SK-N-SH (cell line): Measurements from ENCODE around the gene THEMIS. TPM values are rescaled to one million over a fixed set of nuclear protein-coding genes. Genes with fewer than 3 reads are reported as not detected.

Experiments
- CTCF ChIA-PET: fragments of 300-600, 350-600 bp; formaldehyde crosslinking; extraction: SDS; loops from one replicate; lab custom pipeline; 2021; lab: Yijun Ruan, JAX
- POLR2A ChIA-PET: fragments of 350-600 bp; sonication (Branson Sonifier 250); formaldehyde crosslinking; extraction: SDS; loops from one replicate; lab custom pipeline; 2020; ENCODE audit warnings: antibody characterized with exemption, inconsistent platforms; lab: Yijun Ruan, JAX
- DNase-seq: peaks from one replicate; pipeline ENCODE4 v3.0.0; 2012
- H2AFZ ChIP-seq: fragments of 200-600 bp; sonication (generic); 2 replicates; pipeline ENCODE4 v1.8.1; 2016; ENCODE audit warnings: antibody characterized with exemption, mild to moderate bottlenecking, low read depth
- H3F3A ChIP-seq: fragments of 200-600 bp; sonication (generic); replicated peaks from 2 replicates; pipeline ENCODE3; 2016; ENCODE audit warnings: antibody characterized with exemption, mild to moderate bottlenecking; ENCODE audit not compliant: insufficient read depth
- H3K27ac ChIP-seq, 2 experiments: fragments of 200-500 bp in 1 of 2; fragments of 200-600 bp in 1 of 2; sonication (Bioruptor generic) in 1 of 2; sonication (generic), shearing (Covaris generic) in 1 of 2; 2 replicates each; pipeline versions ENCODE4 v1.5.1 to v1.6.1; 2014 to 2016; ENCODE audit warnings: low read depth in 2 of 2, inconsistent platforms in 1 of 2, low read length in 1 of 2, mild to moderate bottlenecking in 1 of 2, mixed read lengths in 1 of 2
- H3K27me3 ChIP-seq: fragments of 200-600 bp; sonication (generic), shearing (Covaris generic); 2 replicates; pipeline ENCODE4 v1.6.1; 2016; ENCODE audit warnings: mixed run types; ENCODE audit not compliant: insufficient read depth
- H3K36me3 ChIP-seq, 2 experiments: fragments of 200-500 bp in 1 of 2; fragments of 200-600 bp in 1 of 2; sonication (Bioruptor generic) in 1 of 2; sonication (generic) in 1 of 2; replicated peaks in 1 of 2; 2 replicates each; pipeline versions ENCODE3 to v1.5.1; 2014 to 2016; ENCODE audit warnings: low read length in 1 of 2, mild to moderate bottlenecking in 1 of 2; ENCODE audit not compliant: insufficient read depth in 2 of 2, control insufficient read depth in 1 of 2
- H3K4me1 ChIP-seq, 2 experiments: fragments of 200-500 bp in 1 of 2; fragments of 200-600 bp in 1 of 2; sonication (Bioruptor generic) in 1 of 2; sonication (generic), shearing (Covaris generic) in 1 of 2; 2 replicates each; pipeline versions ENCODE4 v1.5.1 to v1.6.1; 2014 to 2016; ENCODE audit warnings: low read depth in 1 of 2, low read length in 1 of 2, mixed run types in 1 of 2; ENCODE audit not compliant: insufficient read depth in 2 of 2, control insufficient read depth in 1 of 2
- H3K4me2 ChIP-seq: fragments of 200-600 bp; sonication (generic), shearing (Covaris generic); 2 replicates; pipeline ENCODE4 v1.6.1; 2017; ENCODE audit warnings: mixed run types
- H3K4me3 ChIP-seq, 2 experiments: fragments of 200-500 bp in 1 of 2; fragments of 200-600 bp in 1 of 2; sonication (Bioruptor generic) in 1 of 2; sonication (generic), shearing (Covaris generic) in 1 of 2; 2 replicates each; pipeline versions ENCODE4 v1.5.1 to v1.8.1; 2014 to 2016; ENCODE audit warnings: low read depth in 2 of 2, inconsistent platforms in 1 of 2, low read length in 1 of 2, mild to moderate bottlenecking in 1 of 2, mixed read lengths in 1 of 2, moderate library complexity in 1 of 2
- H3K79me2 ChIP-seq: fragments of 200-600 bp; sonication (generic); 2 replicates; pipeline ENCODE4 v1.8.1; 2017; ENCODE audit warnings: mild to moderate bottlenecking; ENCODE audit not compliant: insufficient read depth
- H3K9ac ChIP-seq: fragments of 200-600 bp; sonication (generic); 2 replicates; pipeline ENCODE4 v1.6.1; 2017; ENCODE audit warnings: mixed run types
- H3K9me2 ChIP-seq: fragments of 200-600 bp; sonication (generic); 2 replicates; pipeline ENCODE4 v1.6.1; 2017; ENCODE audit warnings: mixed run types
- H3K9me3 ChIP-seq: fragments of 200-600 bp; sonication (generic); 2 replicates; pipeline ENCODE4 v1.6.1; 2017; ENCODE audit warnings: mixed run types, mild to moderate bottlenecking, moderate library complexity
- H4K20me1 ChIP-seq: fragments of 200-600 bp; sonication (generic); 2 replicates; pipeline ENCODE4 v1.6.1; 2017; ENCODE audit warnings: mild to moderate bottlenecking, mixed run types; ENCODE audit not compliant: insufficient read depth
- EZH2phosphoT487 ChIP-seq: fragments of 200-600 bp; sonication (generic); IDR thresholded peaks from 2 replicates; pipeline ENCODE4 v1.6.1; 2017; ENCODE audit warnings: low read depth, mixed run types, mild to moderate bottlenecking, antibody characterized with exemption, moderate library complexity, borderline replicate concordance
- FOSL2 ChIP-seq: IDR thresholded peaks from 2 replicates; pipeline ENCODE4 v1.4.0; 2012; ENCODE audit warnings: low read depth, mild to moderate bottlenecking, moderate library complexity, borderline replicate concordance
- FOXJ3 ChIP-seq: sonication (generic); formaldehyde crosslinking; IDR thresholded peaks from 2 replicates; pipeline ENCODE4 v1.5.1; 2020; ENCODE audit warnings: mild to moderate bottlenecking, missing genetic modification reagents
- FOXM1 ChIP-seq: IDR thresholded peaks from 2 replicates; pipeline ENCODE4 v1.4.0; 2012; ENCODE audit warnings: low read depth, mild to moderate bottlenecking
- GATA2 ChIP-seq: sonication (generic); formaldehyde crosslinking; IDR thresholded peaks from 2 replicates; pipeline ENCODE4 v1.5.0; 2020; ENCODE audit warnings: mild to moderate bottlenecking, missing genetic modification reagents
- JUND ChIP-seq: IDR thresholded peaks from 2 replicates; pipeline ENCODE4 v1.4.0; 2012
- NFIC ChIP-seq: IDR thresholded peaks from 2 replicates; pipeline ENCODE4 v1.4.0; 2012; ENCODE audit warnings: borderline replicate concordance
- NRF1 ChIP-seq: IDR thresholded peaks from 2 replicates; pipeline ENCODE4 v1.6.1; 2012; ENCODE audit warnings: low read depth, mild to moderate bottlenecking, low read length
- RCOR1 ChIP-seq: fragments of 150-350 bp; IDR thresholded peaks from 2 replicates; pipeline ENCODE4 v1.6.1; 2017; ENCODE audit warnings: antibody characterized with exemption, low read length
- SIN3A ChIP-seq: IDR thresholded peaks from 2 replicates; pipeline ENCODE4 v1.6.1; 2012; ENCODE audit warnings: low read depth, mild to moderate bottlenecking, low read length, moderate library complexity, borderline replicate concordance
- TAF1 ChIP-seq: IDR thresholded peaks from 2 replicates; pipeline ENCODE4 v1.6.1; 2012; ENCODE audit warnings: low read depth, mild to moderate bottlenecking, low read length, moderate library complexity, borderline replicate concordance
- TCF12 ChIP-seq: IDR thresholded peaks from 2 replicates; pipeline ENCODE4 v1.4.0; 2012
- WGBS: methylation state at CpG from one replicate; pipeline ENCODE4 v1.1.6; 2017; ENCODE audit warnings: low lambda C conversion rate; 5-methylcytosine and 5-hydroxymethylcytosine counted together
- polyA plus RNA-seq, 3 experiments: library from polyadenylated mRNA; depleted of rRNA; stranded (reverse); fragments of >200 nt; gene quantifications; 2 replicates each; pipeline ENCODE4 v1.2.3, GENCODE V29; 2012
- TF ChIP-seq, protein P1 (sequence below): IDR thresholded peaks from 2 replicates; pipeline ENCODE4 v1.4.0; 2012; ENCODE audit warnings: low read depth
- TF ChIP-seq, protein P2 (sequence below): IDR thresholded peaks from 2 replicates; pipeline ENCODE4 v1.6.1; 2012; ENCODE audit warnings: mild to moderate bottlenecking, low read depth, low read length, moderate library complexity
- TF ChIP-seq, protein P3 (sequence below): IDR thresholded peaks from 2 replicates; pipeline ENCODE4 v1.4.0; 2012; ENCODE audit warnings: low read depth, borderline replicate concordance

Gene THEMIS
- polyA plus RNA-seq, 1 of the 3 experiments (the other 2 are of a cell fraction) = not detected

DNA sequence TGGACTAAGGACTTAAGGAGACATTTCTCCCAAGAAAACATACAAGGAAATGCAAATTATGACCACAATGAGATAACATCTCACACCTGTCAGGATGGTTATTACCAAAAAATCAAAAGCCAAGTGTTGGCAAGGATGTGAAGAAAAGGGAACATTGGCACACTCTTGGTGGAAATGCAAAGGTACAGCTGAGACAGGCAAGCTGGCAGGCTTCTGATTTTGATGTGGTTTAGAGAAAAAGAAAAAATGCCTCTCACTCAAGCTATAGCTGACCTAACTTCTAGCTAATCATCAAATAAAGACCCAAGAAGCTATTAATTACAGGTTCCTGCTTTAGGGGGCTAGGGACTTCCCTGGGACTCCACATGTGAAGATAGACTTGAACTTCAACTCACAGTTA is 139.8 kb downstream of the THEMIS start:
- Histone ChIP-seq H3K9me2 (no peaks in the 10 kb centered on the region), H3K4me1 (no peaks in the 10 kb centered on the region), H3K27me3 (no peaks in the 10 kb centered on the region), H3K79me2 (no peaks in the 10 kb centered on the region), H3K4me2 (no peak overlapping the region), H3K9me3 (0 out of 2 replicates have a peak, but pooled peaks cover 5% of the 10 kb centered on the region), H3K4me3 (no peak overlapping the region), H3F3A (no peaks in the 10 kb centered on the region), H3K36me3 (no peaks in the 10 kb centered on the region), H3K9ac (no peak overlapping the region), H2AFZ (no peak overlapping the region), H4K20me1 (no peaks in the 10 kb centered on the region), H3K27ac (no peak overlapping the region)
- TF ChIP-seq, protein P1, sequence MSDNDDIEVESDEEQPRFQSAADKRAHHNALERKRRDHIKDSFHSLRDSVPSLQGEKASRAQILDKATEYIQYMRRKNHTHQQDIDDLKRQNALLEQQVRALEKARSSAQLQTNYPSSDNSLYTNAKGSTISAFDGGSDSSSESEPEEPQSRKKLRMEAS = no peak
- TF ChIP-seq EZH2phosphoT487 = no peak
- TF ChIP-seq JUND = no peak
- no peak for TF ChIP-seq FOSL2
- no peak for TF ChIP-seq FOXJ3 (CRISPR knock-in tag)
- TF ChIP-seq NRF1 = no peak
- TF ChIP-seq, protein P2, sequence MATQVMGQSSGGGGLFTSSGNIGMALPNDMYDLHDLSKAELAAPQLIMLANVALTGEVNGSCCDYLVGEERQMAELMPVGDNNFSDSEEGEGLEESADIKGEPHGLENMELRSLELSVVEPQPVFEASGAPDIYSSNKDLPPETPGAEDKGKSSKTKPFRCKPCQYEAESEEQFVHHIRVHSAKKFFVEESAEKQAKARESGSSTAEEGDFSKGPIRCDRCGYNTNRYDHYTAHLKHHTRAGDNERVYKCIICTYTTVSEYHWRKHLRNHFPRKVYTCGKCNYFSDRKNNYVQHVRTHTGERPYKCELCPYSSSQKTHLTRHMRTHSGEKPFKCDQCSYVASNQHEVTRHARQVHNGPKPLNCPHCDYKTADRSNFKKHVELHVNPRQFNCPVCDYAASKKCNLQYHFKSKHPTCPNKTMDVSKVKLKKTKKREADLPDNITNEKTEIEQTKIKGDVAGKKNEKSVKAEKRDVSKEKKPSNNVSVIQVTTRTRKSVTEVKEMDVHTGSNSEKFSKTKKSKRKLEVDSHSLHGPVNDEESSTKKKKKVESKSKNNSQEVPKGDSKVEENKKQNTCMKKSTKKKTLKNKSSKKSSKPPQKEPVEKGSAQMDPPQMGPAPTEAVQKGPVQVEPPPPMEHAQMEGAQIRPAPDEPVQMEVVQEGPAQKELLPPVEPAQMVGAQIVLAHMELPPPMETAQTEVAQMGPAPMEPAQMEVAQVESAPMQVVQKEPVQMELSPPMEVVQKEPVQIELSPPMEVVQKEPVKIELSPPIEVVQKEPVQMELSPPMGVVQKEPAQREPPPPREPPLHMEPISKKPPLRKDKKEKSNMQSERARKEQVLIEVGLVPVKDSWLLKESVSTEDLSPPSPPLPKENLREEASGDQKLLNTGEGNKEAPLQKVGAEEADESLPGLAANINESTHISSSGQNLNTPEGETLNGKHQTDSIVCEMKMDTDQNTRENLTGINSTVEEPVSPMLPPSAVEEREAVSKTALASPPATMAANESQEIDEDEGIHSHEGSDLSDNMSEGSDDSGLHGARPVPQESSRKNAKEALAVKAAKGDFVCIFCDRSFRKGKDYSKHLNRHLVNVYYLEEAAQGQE = no peak
- TF ChIP-seq FOXM1 = no peak
- TF ChIP-seq TCF12 = no peak
- TF ChIP-seq, protein P3, sequence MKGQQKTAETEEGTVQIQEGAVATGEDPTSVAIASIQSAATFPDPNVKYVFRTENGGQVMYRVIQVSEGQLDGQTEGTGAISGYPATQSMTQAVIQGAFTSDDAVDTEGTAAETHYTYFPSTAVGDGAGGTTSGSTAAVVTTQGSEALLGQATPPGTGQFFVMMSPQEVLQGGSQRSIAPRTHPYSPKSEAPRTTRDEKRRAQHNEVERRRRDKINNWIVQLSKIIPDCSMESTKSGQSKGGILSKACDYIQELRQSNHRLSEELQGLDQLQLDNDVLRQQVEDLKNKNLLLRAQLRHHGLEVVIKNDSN = no peak
- POLR2A ChIA-PET = no interaction called here
- CTCF ChIA-PET = no interaction called here
- DNase-seq = no peak

DNA sequence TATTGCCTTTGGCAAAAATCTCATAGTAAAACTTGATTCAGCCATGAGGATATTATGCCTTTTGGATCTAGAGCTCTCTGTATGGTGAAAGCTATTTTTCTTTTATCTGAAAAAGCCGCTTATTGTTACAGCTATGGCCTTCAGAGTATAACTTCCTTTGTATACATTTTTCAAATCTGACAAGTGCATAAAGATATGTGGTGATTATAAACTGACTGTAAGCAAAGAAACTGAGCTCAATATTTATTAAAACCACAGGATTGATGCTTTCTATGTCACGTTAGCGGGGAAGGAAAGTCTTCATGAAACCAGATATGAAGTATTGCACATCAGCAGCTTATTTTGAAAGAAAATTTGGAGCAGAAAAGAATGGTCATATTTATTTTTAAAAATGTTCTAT is 151.8 kb downstream of the THEMIS start:
- Histone ChIP-seq H2AFZ (no peak overlapping the region), H3K27ac (no peak overlapping the region), H3K9me2 (no peaks in the 10 kb centered on the region), H3K4me1 (no peaks in the 10 kb centered on the region), H3F3A (peaks cover 3% of the 10 kb centered on the region), H3K4me2 (no peak overlapping the region), H3K27me3 (no peaks in the 10 kb centered on the region), H3K4me3 (no peak overlapping the region), H3K9ac (no peak overlapping the region), H3K79me2 (no peaks in the 10 kb centered on the region), H3K36me3 (no peaks in the 10 kb centered on the region), H4K20me1 (no peaks in the 10 kb centered on the region), H3K9me3 (no peaks in the 10 kb centered on the region)
- TF ChIP-seq NFIC (no peak), SIN3A (no peak), RCOR1 (no peak), NRF1 (no peak), TCF12 (no peak), TAF1 (no peak), GATA2 (CRISPR knock-in tag) (no peak)
- ChIA-PET CTCF (interaction anchor here (1.7 kb wide), 1 partner anchor 12 kb away, joined by 9 read pairs; no protein-coding TSS in a partner anchor), POLR2A (no interaction called here)
- DNase-seq = no peak
- 62% methylated on average over 3 of the region's 3 CpGs for WGBS
